ENCODE data around the gene KIF9.

Gene KIF9

DNA sequence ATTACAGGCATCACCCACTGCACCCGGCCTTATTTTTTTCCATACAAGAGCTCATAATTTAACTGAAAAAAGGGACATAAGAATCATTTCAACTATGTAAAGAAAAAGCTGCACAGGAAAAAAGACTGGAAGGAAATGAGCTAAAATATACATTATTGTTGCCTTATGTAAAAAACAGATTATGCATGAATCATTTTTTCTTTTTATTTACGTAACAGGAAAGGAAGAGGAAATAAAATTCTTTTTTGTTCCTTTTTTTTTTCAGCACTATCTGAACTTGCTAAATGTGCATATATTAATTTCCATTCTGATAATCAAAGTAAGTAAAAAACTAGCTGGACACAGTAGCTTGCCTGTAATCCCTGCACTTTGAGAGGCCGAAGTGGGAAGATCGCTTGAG is 12.1 kb downstream of the KIF9 start:
- TF ChIP-seq ZFP3 (CRISPR knock-in tag; IDR thresholded peaks at IDR 0.05) (no peak), ZNF8 (CRISPR knock-in tag; IDR thresholded peaks at IDR 0.05) (no peak), CSRNP3 (CRISPR knock-in tag; IDR thresholded peaks at IDR 0.05) (no peak), GLIS3 (CRISPR knock-in tag; IDR thresholded peaks at IDR 0.05) (no peak), ZFP30 (CRISPR knock-in tag; IDR thresholded peaks at IDR 0.05) (no peak), POU6F1 (CRISPR knock-in tag; IDR thresholded peaks at IDR 0.05; ENCODE audit: borderline replicate concordance, low read depth) (no peak), PPARA (CRISPR knock-in tag; IDR thresholded peaks at IDR 0.05; ENCODE audit: borderline replicate concordance) (no peak)
- TF ChIP-seq, protein P1, sequence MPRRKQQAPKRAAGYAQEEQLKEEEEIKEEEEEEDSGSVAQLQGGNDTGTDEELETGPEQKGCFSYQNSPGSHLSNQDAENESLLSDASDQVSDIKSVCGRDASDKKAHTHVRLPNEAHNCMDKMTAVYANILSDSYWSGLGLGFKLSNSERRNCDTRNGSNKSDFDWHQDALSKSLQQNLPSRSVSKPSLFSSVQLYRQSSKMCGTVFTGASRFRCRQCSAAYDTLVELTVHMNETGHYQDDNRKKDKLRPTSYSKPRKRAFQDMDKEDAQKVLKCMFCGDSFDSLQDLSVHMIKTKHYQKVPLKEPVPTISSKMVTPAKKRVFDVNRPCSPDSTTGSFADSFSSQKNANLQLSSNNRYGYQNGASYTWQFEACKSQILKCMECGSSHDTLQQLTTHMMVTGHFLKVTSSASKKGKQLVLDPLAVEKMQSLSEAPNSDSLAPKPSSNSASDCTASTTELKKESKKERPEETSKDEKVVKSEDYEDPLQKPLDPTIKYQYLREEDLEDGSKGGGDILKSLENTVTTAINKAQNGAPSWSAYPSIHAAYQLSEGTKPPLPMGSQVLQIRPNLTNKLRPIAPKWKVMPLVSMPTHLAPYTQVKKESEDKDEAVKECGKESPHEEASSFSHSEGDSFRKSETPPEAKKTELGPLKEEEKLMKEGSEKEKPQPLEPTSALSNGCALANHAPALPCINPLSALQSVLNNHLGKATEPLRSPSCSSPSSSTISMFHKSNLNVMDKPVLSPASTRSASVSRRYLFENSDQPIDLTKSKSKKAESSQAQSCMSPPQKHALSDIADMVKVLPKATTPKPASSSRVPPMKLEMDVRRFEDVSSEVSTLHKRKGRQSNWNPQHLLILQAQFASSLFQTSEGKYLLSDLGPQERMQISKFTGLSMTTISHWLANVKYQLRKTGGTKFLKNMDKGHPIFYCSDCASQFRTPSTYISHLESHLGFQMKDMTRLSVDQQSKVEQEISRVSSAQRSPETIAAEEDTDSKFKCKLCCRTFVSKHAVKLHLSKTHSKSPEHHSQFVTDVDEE (CRISPR knock-in tag; IDR thresholded peaks at IDR 0.05), result no peak
- TF ChIP-seq, protein P2, sequence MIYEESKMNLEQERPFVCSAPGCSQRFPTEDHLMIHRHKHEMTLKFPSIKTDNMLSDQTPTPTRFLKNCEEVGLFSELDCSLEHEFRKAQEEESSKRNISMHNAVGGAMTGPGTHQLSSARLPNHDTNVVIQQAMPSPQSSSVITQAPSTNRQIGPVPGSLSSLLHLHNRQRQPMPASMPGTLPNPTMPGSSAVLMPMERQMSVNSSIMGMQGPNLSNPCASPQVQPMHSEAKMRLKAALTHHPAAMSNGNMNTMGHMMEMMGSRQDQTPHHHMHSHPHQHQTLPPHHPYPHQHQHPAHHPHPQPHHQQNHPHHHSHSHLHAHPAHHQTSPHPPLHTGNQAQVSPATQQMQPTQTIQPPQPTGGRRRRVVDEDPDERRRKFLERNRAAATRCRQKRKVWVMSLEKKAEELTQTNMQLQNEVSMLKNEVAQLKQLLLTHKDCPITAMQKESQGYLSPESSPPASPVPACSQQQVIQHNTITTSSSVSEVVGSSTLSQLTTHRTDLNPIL (CRISPR knock-in tag; IDR thresholded peaks at IDR 0.05; ENCODE audit: low read depth), result no peak
- ATAC-seq, result no peak

- TF ChIP-seq RARB (CRISPR knock-in tag; IDR thresholded peaks at IDR 0.05), result no peak
- TF ChIP-seq GLIS3 (CRISPR knock-in tag; IDR thresholded peaks at IDR 0.05), result no peak
- TF ChIP-seq, protein P1 (CRISPR knock-in tag; IDR thresholded peaks at IDR 0.05), result no peak
- ATAC-seq, result no peak
Observed at GRCh38 chr3:47267490-47267824, 15.1 kb downstream of the KIF9 start.

DNA sequence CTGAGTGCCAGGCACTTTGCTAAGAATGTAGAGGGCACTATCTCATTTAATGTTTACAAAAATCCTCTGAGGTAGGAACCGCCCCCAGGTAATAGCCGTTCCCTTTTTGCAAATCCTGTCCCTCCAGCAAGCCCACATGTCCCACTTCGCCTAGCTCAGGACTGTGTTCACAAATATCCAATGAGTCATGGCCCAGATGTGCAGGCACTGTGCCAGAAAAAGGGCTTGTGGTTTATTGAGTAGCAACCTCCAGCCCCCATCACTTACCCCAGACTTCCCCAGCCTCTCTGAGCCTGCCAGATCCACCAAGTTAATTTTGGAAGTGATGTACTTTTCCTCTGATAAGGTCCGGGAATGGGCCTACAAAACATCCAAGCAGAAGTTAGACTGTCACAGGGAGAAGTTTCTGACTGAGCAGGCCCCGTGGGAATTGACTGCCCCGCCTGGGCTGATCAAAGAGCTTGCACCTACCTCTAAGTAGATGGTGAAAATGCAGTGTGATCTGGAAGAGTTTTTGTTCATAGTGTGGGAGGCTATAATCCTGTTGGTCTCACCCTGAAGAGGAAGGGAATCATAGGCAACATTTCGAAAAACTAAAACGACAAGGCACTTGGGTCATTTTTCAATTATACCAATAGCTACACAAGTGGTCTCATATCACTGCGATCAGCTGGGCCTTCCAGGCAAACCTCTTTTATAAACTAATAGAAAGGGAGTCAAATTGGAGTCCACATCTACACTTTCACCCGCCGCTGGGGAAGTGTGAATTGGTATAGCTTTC is 15.7 kb downstream of the KIF9 start:
- TF ChIP-seq ZNF565 (CRISPR knock-in tag; conservative IDR thresholded peaks at IDR 0.05; ENCODE audit: low read depth) (no peak), TCF4 (CRISPR knock-in tag; IDR thresholded peaks at IDR 0.05; ENCODE audit: borderline replicate concordance) (peak; percentile 20; the same call in 1 of the 2 replicates)
- peak; percentile 89 for ATAC-seq

- ATAC-seq, result no peak
- TF ChIP-seq TCF4 (CRISPR knock-in tag; IDR thresholded peaks at IDR 0.05; ENCODE audit: borderline replicate concordance), result no peak
- TF ChIP-seq ZNF70 (CRISPR knock-in tag; IDR thresholded peaks at IDR 0.05), result no peak
- TF ChIP-seq TOX (CRISPR knock-in tag; IDR thresholded peaks at IDR 0.05; ENCODE audit: borderline replicate concordance), result no peak
- TF ChIP-seq BACH2 (CRISPR knock-in tag; IDR thresholded peaks at IDR 0.05; ENCODE audit: borderline replicate concordance), result no peak
- TF ChIP-seq, protein P2 (CRISPR knock-in tag; IDR thresholded peaks at IDR 0.05; ENCODE audit: low read depth), result no peak
- TF ChIP-seq ZFP30 (CRISPR knock-in tag; IDR thresholded peaks at IDR 0.05), result no peak
- no peak for TF ChIP-seq ZNF8 (CRISPR knock-in tag; IDR thresholded peaks at IDR 0.05)
- TF ChIP-seq OSR1 (CRISPR knock-in tag; IDR thresholded peaks at IDR 0.05), result no peak
- TF ChIP-seq ZFP3 (CRISPR knock-in tag; IDR thresholded peaks at IDR 0.05), result no peak
- no peak for TF ChIP-seq ARNTL (CRISPR knock-in tag; IDR thresholded peaks at IDR 0.05; ENCODE audit: borderline replicate concordance, low read depth)
- TF ChIP-seq ZNF565 (CRISPR knock-in tag; conservative IDR thresholded peaks at IDR 0.05; ENCODE audit: low read depth), result no peak
- no peak for TF ChIP-seq SNAI2 (CRISPR knock-in tag; IDR thresholded peaks at IDR 0.05)
- TF ChIP-seq GLIS3 (CRISPR knock-in tag; IDR thresholded peaks at IDR 0.05), result no peak
- no peak for TF ChIP-seq ZC3H10 (CRISPR knock-in tag; IDR thresholded peaks at IDR 0.05)
- no peak for TF ChIP-seq CSDC2 (CRISPR knock-in tag; IDR thresholded peaks at IDR 0.05)
- no peak for TF ChIP-seq PPARA (CRISPR knock-in tag; IDR thresholded peaks at IDR 0.05; ENCODE audit: borderline replicate concordance)
Observed at GRCh38 chr3:47265725-47266428, 16.7 kb downstream of the KIF9 start.
